ENCODE results near the gene TXNRD1.

DNA sequence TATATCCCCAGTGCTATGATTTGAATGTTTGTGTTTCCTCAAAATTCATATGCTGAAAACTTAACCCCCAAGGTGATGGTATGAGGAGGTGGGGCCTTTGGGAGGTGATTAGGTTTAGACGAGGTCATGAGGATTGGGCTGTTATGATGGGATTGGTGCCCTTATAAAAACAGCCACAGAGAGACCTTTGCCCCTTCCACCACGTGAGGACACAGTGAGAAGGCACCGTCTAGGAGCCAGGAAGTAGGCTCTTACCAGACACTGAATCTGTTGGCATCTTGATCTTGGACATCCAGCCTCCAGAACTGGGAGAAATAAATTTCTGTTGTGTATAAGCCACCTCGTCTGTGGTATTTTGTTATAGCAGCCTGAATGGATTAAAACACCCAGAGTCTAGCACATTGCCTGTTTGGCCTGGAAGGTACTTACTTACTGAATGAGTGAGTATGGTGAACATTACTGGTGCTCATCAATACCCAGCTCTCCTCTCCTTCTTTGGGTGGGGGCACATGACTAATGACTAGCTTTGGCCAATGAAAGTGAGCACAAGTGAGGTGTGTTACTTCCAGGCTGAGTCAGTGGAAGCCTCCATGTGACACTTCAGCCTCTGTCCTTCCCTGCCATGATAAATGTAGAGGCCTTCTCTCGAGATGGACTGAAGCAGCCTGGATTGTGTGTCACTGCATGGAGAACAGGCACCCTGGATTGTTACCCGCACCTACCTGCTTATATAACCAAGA, 168.7 kb downstream of the TXNRD1 start:
- TF ChIP-seq POLR2A (IDR thresholded peaks at IDR 0.05): no peak
- TF ChIP-seq, protein P1, sequence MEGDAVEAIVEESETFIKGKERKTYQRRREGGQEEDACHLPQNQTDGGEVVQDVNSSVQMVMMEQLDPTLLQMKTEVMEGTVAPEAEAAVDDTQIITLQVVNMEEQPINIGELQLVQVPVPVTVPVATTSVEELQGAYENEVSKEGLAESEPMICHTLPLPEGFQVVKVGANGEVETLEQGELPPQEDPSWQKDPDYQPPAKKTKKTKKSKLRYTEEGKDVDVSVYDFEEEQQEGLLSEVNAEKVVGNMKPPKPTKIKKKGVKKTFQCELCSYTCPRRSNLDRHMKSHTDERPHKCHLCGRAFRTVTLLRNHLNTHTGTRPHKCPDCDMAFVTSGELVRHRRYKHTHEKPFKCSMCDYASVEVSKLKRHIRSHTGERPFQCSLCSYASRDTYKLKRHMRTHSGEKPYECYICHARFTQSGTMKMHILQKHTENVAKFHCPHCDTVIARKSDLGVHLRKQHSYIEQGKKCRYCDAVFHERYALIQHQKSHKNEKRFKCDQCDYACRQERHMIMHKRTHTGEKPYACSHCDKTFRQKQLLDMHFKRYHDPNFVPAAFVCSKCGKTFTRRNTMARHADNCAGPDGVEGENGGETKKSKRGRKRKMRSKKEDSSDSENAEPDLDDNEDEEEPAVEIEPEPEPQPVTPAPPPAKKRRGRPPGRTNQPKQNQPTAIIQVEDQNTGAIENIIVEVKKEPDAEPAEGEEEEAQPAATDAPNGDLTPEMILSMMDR (IDR thresholded peaks at IDR 0.05): no peak

Measured in thyroid gland (tissue), 4 donors.